ENCODE results near the gene NCK2.

DNA sequence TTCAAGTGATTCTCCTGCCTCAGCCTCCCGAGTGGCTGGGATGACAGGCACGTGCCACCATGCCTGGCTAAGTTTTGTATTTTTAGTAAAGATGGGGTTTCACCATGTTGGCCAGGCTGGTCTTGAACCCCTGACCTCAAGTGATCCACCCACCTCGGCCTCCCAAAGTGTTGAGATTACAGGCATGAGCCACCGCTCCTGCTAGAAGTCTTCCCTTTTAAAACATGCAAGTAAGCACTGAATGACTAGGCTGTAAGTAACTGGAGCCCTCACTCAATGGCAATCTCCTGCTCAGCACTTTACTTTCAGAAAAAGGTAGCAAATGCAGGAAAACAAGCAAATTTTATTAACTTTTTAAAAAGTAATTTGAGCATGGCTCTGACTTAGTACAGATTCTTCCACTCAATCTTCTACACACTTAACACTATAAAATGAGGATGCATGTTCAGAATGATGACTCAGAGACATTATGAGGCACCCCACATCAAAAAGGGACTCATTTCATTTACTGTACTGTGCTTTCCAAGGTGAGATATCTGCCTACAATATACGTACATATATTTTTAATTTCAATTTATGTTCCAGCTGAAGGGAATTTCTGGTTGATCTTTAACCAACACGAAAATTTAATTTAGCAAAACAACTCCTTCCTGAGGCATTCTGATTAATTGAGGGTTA, 6.6 kb upstream of the NCK2 start:
- TF ChIP-seq, protein P1, sequence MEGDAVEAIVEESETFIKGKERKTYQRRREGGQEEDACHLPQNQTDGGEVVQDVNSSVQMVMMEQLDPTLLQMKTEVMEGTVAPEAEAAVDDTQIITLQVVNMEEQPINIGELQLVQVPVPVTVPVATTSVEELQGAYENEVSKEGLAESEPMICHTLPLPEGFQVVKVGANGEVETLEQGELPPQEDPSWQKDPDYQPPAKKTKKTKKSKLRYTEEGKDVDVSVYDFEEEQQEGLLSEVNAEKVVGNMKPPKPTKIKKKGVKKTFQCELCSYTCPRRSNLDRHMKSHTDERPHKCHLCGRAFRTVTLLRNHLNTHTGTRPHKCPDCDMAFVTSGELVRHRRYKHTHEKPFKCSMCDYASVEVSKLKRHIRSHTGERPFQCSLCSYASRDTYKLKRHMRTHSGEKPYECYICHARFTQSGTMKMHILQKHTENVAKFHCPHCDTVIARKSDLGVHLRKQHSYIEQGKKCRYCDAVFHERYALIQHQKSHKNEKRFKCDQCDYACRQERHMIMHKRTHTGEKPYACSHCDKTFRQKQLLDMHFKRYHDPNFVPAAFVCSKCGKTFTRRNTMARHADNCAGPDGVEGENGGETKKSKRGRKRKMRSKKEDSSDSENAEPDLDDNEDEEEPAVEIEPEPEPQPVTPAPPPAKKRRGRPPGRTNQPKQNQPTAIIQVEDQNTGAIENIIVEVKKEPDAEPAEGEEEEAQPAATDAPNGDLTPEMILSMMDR (IDR thresholded peaks at IDR 0.05 in 2 of 3, conservative IDR thresholded peaks at IDR 0.05 in 1 of 3; ENCODE audit: control insufficient read depth in 2 of 3, extremely low read depth in 1 of 3, insufficient read depth in 1 of 3, low read depth in 3 of 3, low read length in 3 of 3) = no peak
- TF ChIP-seq, protein P2, sequence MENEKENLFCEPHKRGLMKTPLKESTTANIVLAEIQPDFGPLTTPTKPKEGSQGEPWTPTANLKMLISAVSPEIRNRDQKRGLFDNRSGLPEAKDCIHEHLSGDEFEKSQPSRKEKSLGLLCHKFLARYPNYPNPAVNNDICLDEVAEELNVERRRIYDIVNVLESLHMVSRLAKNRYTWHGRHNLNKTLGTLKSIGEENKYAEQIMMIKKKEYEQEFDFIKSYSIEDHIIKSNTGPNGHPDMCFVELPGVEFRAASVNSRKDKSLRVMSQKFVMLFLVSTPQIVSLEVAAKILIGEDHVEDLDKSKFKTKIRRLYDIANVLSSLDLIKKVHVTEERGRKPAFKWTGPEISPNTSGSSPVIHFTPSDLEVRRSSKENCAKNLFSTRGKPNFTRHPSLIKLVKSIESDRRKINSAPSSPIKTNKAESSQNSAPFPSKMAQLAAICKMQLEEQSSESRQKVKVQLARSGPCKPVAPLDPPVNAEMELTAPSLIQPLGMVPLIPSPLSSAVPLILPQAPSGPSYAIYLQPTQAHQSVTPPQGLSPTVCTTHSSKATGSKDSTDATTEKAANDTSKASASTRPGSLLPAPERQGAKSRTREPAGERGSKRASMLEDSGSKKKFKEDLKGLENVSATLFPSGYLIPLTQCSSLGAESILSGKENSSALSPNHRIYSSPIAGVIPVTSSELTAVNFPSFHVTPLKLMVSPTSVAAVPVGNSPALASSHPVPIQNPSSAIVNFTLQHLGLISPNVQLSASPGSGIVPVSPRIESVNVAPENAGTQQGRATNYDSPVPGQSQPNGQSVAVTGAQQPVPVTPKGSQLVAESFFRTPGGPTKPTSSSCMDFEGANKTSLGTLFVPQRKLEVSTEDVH (IDR thresholded peaks at IDR 0.05; ENCODE audit: low read depth, partially characterized antibody) = no peak

Measured in GM12878 (cell line).